Measurements from ENCODE around the gene RPS21. TPM values are rescaled to one million over a fixed set of nuclear protein-coding genes. Genes with fewer than 3 reads are reported as not detected.

RPS21 gene
- total and polyA plus RNA-seq, 2 of the 13 experiments (the other 11 are each of a cell fraction or from before 2014, with no cell fraction given), result 2,647 to 11,063 TPM

DNA sequence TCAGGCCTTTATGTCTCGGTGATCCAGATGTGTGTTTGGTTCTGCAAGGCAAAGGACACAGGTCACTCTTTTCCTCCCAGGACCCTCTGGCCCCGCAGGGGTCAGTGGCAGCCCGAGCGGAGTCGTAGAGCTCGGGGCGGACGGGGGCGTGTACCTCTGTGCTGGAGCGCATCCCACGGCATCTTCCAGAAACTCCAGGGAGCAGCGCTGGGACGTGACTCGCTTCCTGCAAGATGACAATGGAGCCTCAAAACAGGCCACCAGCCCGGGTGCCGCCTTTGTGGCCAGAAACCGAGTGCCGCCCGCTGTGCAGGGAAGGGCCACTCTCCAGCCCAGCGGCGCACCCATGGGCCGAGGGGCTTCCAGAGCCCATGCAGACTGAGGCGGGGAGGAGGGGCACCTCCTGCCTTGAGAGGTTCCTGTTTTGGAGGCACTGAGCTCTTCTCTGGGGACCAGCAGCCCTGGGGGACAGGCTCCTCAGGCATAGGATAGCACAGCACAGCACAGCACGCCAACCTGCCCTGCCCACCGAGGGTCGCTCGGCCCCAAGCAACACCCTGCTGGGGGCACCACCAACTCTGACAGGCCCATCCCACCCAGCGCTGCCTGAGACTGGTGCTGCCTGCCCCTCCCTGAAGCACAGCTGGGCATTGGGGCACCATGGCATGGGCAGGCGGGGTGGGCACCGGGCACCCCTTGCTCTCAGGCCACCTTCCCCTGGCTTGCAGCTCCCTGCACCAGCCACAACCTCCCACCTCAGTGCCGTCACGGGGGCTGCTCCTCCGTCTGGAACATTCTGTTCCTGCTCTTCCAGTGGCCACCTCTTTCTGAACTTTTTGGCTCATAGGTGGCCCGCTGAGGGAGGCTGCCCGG, 9.7 kb downstream of the RPS21 start (continued):
- TF ChIP-seq, protein P1, sequence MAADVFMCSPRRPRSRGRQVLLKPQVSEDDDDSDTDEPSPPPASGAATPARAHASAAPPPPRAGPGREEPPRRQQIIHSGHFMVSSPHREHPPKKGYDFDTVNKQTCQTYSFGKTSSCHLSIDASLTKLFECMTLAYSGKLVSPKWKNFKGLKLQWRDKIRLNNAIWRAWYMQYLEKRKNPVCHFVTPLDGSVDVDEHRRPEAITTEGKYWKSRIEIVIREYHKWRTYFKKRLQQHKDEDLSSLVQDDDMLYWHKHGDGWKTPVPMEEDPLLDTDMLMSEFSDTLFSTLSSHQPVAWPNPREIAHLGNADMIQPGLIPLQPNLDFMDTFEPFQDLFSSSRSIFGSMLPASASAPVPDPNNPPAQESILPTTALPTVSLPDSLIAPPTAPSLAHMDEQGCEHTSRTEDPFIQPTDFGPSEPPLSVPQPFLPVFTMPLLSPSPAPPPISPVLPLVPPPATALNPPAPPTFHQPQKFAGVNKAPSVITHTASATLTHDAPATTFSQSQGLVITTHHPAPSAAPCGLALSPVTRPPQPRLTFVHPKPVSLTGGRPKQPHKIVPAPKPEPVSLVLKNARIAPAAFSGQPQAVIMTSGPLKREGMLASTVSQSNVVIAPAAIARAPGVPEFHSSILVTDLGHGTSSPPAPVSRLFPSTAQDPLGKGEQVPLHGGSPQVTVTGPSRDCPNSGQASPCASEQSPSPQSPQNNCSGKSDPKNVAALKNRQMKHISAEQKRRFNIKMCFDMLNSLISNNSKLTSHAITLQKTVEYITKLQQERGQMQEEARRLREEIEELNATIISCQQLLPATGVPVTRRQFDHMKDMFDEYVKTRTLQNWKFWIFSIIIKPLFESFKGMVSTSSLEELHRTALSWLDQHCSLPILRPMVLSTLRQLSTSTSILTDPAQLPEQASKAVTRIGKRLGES (CRISPR knock-in tag; IDR thresholded peaks at IDR 0.05; ENCODE audit: borderline replicate concordance), result no peak
- TF ChIP-seq, protein P2, sequence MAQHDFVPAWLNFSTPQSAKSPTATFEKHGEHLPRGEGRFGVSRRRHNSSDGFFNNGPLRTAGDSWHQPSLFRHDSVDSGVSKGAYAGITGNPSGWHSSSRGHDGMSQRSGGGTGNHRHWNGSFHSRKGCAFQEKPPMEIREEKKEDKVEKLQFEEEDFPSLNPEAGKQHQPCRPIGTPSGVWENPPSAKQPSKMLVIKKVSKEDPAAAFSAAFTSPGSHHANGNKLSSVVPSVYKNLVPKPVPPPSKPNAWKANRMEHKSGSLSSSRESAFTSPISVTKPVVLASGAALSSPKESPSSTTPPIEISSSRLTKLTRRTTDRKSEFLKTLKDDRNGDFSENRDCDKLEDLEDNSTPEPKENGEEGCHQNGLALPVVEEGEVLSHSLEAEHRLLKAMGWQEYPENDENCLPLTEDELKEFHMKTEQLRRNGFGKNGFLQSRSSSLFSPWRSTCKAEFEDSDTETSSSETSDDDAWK (CRISPR knock-in tag; IDR thresholded peaks at IDR 0.05), result no peak
- TF ChIP-seq, protein P3, sequence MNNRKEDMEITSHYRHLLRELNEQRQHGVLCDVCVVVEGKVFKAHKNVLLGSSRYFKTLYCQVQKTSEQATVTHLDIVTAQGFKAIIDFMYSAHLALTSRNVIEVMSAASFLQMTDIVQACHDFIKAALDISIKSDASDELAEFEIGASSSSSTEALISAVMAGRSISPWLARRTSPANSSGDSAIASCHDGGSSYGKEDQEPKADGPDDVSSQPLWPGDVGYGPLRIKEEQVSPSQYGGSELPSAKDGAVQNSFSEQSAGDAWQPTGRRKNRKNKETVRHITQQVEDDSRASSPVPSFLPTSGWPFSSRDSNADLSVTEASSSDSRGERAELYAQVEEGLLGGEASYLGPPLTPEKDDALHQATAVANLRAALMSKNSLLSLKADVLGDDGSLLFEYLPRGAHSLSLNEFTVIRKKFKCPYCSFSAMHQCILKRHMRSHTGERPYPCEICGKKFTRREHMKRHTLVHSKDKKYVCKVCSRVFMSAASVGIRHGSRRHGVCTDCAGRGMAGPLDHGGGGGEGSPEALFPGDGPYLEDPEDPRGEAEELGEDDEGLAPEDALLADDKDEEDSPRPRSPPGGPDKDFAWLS (CRISPR knock-in tag; IDR thresholded peaks at IDR 0.05; ENCODE audit: borderline replicate concordance), result no peak
- TF ChIP-seq, protein P4, sequence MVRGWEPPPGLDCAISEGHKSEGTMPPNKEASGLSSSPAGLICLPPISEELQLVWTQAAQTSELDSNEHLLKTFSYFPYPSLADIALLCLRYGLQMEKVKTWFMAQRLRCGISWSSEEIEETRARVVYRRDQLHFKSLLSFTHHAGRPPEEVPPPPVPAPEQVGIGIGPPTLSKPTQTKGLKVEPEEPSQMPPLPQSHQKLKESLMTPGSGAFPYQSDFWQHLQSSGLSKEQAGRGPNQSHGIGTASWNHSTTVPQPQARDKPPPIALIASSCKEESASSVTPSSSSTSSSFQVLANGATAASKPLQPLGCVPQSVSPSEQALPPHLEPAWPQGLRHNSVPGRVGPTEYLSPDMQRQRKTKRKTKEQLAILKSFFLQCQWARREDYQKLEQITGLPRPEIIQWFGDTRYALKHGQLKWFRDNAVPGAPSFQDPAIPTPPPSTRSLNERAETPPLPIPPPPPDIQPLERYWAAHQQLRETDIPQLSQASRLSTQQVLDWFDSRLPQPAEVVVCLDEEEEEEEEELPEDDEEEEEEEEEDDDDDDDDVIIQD (CRISPR knock-in tag; IDR thresholded peaks at IDR 0.05; ENCODE audit: low read depth), result no peak
- TF ChIP-seq SALL2 (CRISPR knock-in tag; IDR thresholded peaks at IDR 0.05) (no peak), ZFP91 (CRISPR knock-in tag; IDR thresholded peaks at IDR 0.05; ENCODE audit: borderline replicate concordance) (peak; percentile 26; the same call in 1 of the 2 replicates), ZNF75D (CRISPR knock-in tag; IDR thresholded peaks at IDR 0.05; ENCODE audit: borderline replicate concordance) (no peak), MIER2 (CRISPR knock-in tag; IDR thresholded peaks at IDR 0.05) (no peak), ZNF605 (CRISPR knock-in tag; IDR thresholded peaks at IDR 0.05) (no peak), CHD2 (IDR thresholded peaks at IDR 0.05; ENCODE audit: low read depth, low read length) (no peak), ZNF713 (CRISPR knock-in tag; IDR thresholded peaks at IDR 0.05) (no peak), ZNF879 (CRISPR knock-in tag; IDR thresholded peaks at IDR 0.05) (no peak), ZNF512B (CRISPR knock-in tag; IDR thresholded peaks at IDR 0.05; ENCODE audit: borderline replicate concordance) (no peak), KDM3A (CRISPR knock-in tag; IDR thresholded peaks at IDR 0.05; ENCODE audit: low read depth) (no peak), SP2 (CRISPR knock-in tag; IDR thresholded peaks at IDR 0.05) (no peak), CHCHD3 (CRISPR knock-in tag; IDR thresholded peaks at IDR 0.05) (peak; percentile 70; the same call in 1 of the 2 replicates)

Data from HepG2 (cell line).